Measurements from ENCODE around the gene DBNDD2. TPM values are rescaled to one million over a fixed set of nuclear protein-coding genes. Genes with fewer than 3 reads are reported as not detected.

The DBNDD2 gene
- total RNA-seq, 1 donor, result 6.6 TPM

DNA sequence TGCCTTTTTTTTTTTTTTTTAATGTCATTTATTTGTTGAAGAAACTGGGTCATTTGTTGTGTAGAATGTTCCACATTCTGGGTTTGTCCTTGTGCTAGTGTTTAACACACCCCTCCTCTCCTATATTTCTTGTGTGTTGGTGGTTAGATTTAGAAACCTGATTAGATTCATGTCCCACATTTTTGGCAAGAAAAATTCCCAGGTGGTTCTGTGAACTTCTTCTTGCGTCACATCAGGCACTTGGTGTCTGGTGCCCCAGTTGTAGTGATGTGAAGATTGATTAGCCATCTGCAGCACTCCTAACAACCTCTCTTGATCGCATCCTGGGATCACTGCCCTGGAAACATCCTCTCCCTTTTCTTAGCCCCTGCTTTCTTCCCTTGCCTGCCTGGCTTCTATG is 15.6 kb downstream of the DBNDD2 start:
- H3K9me3 ChIP-seq (ENCODE audit: low read depth, low read length), result no peaks in the 10 kb centered on the region
- H3K27me3 ChIP-seq (ENCODE audit: insufficient read depth, low read length), result no peaks in the 10 kb centered on the region
- H3K4me1 ChIP-seq (ENCODE audit: insufficient read depth, low read length), result no peaks in the 10 kb centered on the region
- H3K4me3 ChIP-seq (ENCODE audit: low read length), result no peak overlapping the region

DNA sequence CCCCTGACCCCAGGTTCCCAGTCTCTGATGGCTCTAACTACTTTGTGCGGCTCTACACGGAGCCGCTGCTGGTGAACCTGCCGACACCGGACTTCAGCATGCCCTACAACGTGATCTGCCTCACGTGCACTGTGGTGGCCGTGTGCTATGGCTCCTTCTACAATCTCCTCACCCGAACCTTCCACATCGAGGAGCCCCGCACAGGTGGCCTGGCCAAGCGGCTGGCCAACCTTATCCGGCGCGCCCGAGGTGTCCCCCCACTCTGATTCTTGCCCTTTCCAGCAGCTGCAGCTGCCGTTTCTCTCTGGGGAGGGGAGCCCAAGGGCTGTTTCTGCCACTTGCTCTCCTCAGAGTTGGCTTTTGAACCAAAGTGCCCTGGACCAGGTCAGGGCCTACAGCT is 17.5 kb downstream of the DBNDD2 start:
- Histone ChIP-seq H3K4me1 (ENCODE audit: insufficient read depth, low read length) (no peaks in the 10 kb centered on the region), H3K27me3 (ENCODE audit: insufficient read depth, low read length) (no peaks in the 10 kb centered on the region), H3K4me3 (ENCODE audit: low read length) (no peak overlapping the region), H3K9me3 (ENCODE audit: low read depth, low read length) (no peaks in the 10 kb centered on the region)

DNA sequence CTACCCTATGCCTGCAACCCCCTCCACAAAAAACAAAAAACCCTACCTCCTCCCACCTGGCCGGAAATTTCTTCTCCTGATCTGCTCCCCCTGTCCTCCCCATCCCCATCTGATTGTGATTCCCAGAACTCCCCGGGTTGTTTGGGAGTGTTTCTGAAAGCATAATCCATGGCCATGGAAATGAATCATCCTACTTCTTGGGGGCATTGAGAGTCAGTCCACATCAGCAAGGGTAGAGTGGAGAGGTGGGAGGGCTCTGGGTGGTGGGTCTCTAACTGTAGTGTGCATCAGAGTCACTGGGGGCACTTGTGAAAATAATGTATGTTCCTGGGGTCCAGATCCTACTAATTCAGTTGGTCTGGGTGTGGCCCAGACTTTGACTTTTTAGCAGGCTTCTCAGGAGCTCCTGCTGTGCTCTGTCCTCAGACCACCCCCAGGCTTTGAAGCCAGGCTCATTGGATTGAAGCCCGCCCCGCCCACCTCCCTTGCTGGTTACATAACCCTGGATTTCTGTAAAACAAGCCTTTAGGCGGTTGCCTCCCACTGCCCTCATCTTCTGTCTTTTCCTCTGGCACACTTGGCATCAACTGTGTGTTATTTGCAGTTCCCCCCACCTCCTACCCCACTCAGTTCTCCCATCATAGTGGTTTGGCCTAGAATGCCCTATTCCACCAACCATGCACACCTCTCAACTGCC is 18.4 kb downstream of the DBNDD2 start:
- H3K9me3 ChIP-seq (ENCODE audit: low read depth, low read length), result no peaks in the 10 kb centered on the region
- no peaks in the 10 kb centered on the region for H3K27me3 ChIP-seq (ENCODE audit: insufficient read depth, low read length)
- no peak overlapping the region for H3K4me3 ChIP-seq (ENCODE audit: low read length)
- no peaks in the 10 kb centered on the region for H3K4me1 ChIP-seq (ENCODE audit: insufficient read depth, low read length)

DNA sequence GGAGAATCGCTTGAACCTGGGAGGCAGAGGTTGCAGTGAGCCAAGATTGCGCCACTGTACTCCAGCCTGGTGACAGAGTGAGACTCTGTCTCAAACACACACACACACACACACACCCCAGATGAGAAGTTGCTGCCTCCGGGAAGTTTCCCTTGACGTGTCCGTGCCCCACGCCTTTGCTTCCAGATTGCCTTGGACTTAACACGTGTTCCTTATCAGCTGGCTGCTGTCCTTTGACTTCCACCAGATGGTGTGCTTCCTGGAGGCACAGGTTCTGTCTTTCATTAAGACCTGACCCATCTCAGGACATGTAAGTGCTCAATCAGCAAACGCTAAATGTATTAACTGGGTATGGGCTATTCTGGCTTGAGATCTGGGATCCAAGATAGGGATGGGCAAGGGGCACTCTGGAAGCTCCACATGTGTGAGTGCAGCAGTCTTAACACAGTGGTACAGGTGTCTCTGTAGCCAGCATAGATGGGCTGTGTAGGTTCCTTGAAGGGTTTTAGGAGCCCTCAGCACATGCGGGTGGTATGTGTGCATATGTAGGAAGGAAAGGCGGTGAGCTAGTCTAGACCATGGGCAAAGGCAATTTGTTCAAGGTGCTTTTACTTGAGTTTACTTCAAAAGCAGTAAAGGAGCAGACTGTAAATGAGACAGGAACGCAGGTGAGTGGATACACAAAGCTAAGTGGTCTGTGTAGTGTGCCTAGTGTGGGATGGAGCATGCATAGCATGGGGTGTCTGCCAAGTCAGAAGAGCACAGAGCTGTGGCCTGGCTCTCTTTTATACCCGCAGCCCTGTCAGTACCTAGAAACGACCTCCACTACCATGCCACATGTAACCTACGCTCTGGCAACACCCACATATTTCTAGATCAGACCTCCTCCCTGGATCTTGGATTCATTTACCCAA is 19.4 kb downstream of the DBNDD2 start:
- no peaks in the 10 kb centered on the region for H3K27me3 ChIP-seq (ENCODE audit: insufficient read depth, low read length)
- no peaks in the 10 kb centered on the region for H3K9me3 ChIP-seq (ENCODE audit: low read depth, low read length)
- H3K4me1 ChIP-seq (ENCODE audit: insufficient read depth, low read length), result peaks cover 9% of the 10 kb centered on the region
- no peak overlapping the region for H3K4me3 ChIP-seq (ENCODE audit: low read length)

DNA sequence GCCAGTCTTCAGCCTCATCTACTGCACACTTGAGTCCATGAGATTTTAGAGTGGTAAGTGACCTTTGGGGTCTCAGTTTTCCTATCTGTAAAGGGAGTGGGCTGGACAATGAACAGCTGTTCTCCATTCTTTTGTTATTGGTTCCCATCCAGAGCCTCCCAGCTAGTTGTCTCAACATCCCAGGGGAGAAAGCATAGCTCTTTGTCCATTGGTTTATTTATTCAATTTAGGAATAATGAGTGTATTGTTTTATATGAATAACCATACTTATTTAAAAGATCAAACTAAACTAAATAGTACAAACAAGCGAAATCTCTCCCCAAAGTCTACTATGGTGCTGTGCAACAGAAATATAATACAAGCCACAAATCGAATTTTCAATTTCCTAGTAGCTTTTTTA is 21.5 kb downstream of the DBNDD2 start:
- H3K4me3 ChIP-seq (ENCODE audit: low read length), result no peak overlapping the region
- no peaks in the 10 kb centered on the region for H3K9me3 ChIP-seq (ENCODE audit: low read depth, low read length)
- H3K4me1 ChIP-seq (ENCODE audit: insufficient read depth, low read length), result peaks cover 18% of the 10 kb centered on the region
- H3K27me3 ChIP-seq (ENCODE audit: insufficient read depth, low read length), result no peaks in the 10 kb centered on the region

DNA sequence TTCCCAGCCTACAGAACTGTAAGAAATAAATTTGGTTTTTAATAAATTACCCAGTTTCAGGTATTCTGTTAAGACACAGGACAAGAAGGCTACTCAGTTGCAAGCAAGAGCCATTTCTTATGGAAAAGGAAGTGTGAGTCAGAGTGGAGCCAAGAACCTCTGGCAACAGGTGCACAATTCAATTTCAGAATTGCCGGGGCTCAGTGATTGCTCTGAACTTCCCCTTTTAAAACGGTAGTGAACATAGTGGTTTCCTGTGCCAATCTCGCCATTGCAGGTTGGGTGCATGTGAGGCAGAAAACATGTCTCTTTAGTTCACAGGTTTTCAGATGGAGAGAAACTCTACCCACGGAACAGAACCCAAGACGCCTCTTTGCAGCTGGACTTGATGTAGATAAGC is 24.2 kb downstream of the DBNDD2 start:
- Histone ChIP-seq H3K27me3 (ENCODE audit: insufficient read depth, low read length) (no peaks in the 10 kb centered on the region), H3K9me3 (ENCODE audit: low read depth, low read length) (no peaks in the 10 kb centered on the region), H3K4me1 (ENCODE audit: insufficient read depth, low read length) (peaks cover 25% of the 10 kb centered on the region), H3K4me3 (ENCODE audit: low read length) (no peak overlapping the region)

DNA sequence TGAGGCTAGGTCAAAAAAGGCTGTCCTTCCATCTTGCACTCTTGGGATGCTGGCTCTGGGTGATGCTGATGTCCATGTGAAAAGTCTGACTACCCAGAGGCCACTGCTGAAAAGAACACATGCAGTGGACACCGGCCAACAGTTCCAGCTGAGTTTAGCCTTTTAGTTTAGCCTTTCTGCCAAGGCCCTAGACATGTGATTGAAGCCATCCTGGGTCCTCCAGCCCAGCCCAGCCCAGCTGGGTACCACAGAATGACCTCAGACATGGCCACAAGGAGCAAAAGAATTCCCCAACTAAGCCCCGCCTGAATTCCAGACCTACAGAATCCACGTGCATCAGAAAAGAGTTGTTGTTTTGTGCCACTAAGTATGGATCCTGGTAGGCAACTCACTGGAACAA is 25.2 kb downstream of the DBNDD2 start:
- peaks cover 25% of the 10 kb centered on the region for H3K4me1 ChIP-seq (ENCODE audit: insufficient read depth, low read length)
- no peaks in the 10 kb centered on the region for H3K9me3 ChIP-seq (ENCODE audit: low read depth, low read length)
- H3K4me3 ChIP-seq (ENCODE audit: low read length), result no peak overlapping the region
- no peaks in the 10 kb centered on the region for H3K27me3 ChIP-seq (ENCODE audit: insufficient read depth, low read length)

DNA sequence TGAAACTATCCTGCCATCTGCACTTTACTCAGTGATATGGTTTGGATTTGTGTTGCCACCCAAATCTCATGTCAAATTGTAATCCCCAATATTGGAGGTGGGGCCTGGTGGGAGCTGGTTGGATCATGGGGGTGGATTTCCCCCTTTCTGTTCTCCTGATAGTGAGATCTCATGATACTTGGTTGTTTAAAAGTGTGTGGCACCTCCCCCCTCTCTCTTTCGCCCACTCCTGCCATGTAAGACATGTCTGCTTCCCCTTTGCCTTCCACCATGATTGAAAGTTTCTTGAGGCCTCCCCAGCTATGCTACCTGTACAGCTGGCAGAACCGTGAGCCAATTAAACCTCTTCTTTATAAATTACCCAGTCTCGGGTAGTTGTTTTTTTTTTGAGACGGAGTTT is 25.9 kb downstream of the DBNDD2 start:
- Histone ChIP-seq H3K4me1 (ENCODE audit: insufficient read depth, low read length) (peaks cover 25% of the 10 kb centered on the region), H3K27me3 (ENCODE audit: insufficient read depth, low read length) (no peaks in the 10 kb centered on the region), H3K9me3 (ENCODE audit: low read depth, low read length) (no peaks in the 10 kb centered on the region), H3K4me3 (ENCODE audit: low read length) (no peak overlapping the region)

DNA sequence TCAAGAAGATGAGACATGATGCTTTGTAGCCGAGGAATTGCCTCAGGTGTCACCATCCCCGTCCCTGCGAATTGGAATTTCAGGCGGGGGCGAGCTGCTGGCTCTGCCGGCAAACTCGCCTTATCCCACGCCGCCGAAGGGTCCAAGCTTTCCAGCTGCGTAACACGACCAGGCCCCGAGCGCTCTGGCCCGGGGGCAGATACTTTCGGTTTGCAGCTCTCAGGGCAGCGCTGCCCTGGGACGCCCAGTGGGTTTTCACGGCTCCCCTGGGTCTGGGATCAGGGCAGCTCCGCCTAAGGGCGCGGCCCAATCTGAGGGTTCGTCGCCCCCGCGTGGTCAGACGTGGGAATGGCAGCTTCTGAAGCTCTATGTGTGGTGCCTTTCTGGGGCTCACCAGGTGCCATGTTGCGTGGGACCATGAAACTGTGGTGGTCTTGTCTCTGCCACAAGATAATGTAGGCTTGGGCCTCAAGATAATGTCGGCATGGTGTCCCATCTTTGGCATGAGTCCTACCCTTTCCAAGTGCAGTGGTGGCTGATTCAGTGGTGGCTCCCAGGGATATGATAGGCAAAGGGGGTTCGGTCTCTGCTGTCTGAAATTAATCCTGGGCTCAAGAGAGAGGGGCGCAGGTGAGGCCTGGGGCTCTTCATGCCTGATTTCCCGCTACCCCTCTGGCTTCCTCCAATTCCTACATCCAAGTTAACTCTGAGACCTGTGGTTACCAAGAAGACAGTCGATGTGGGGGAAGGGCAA is 28.8 kb downstream of the DBNDD2 start:
- H3K9me3 ChIP-seq (ENCODE audit: low read depth, low read length), result no peaks in the 10 kb centered on the region
- H3K4me3 ChIP-seq (ENCODE audit: low read length), result peak overlapping the region; percentile 22
- H3K4me1 ChIP-seq (ENCODE audit: insufficient read depth, low read length), result peaks cover 22% of the 10 kb centered on the region
- H3K27me3 ChIP-seq (ENCODE audit: insufficient read depth, low read length), result no peaks in the 10 kb centered on the region

DNA sequence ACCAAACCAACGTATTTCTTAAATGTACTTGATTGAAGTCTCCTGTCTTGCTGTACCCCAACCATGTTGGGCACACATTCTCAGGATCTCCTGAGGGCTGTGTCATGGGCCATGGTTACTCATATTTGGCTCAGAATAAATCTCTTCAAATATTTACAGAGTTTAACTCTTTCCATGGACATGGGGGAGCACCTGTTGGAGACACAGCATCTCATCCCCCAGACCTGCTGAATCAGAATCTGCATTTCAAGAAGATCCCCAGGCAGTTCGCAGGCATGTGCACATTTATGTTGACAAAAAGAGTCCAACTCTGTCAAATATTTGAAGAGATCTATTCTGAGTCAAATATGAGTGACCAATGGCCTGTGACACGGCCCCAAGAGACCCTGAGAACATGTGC is 32.3 kb downstream of the DBNDD2 start:
- Histone ChIP-seq H3K4me3 (ENCODE audit: low read length) (no peak overlapping the region), H3K4me1 (ENCODE audit: insufficient read depth, low read length) (peaks cover 17% of the 10 kb centered on the region), H3K9me3 (ENCODE audit: low read depth, low read length) (no peaks in the 10 kb centered on the region), H3K27me3 (ENCODE audit: insufficient read depth, low read length) (no peaks in the 10 kb centered on the region)

DNA sequence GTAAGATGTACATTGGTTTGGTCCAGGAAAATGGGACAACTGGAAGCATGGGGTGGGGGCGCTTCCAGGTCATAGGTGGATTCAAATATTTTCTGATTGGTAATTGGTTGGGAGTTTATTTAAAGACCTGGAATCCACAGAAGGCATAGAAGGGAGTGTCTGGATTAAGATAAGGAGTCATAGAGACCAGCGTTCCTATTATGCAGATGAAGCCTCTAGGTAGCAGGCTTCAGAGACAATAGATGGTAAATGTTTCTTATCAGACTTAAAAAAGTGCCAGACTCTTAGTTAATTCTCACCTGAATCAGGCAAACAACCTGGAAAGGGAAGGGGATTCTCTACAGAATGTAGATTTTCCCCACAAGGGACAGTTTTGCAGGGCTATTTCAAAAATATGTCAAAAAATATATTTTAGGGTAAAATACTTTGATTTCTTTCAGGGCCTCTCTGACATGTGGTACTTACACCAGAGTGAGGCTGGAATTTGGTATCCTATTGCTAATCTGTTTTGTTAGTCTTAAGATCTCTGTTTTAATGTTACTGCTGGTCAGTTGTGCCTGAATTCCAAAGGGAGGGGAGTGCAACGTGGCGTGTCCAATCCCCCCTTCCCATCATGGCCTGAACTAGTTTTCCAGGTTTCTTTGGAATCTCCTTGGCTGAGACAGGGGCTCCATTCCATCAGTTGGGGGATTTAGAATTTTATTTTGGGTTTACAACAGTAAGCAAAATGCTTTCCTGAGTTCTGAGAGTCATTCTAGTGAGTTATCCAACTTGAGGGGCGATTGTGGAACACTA is 33.0 kb downstream of the DBNDD2 start:
- no peaks in the 10 kb centered on the region for H3K27me3 ChIP-seq (ENCODE audit: insufficient read depth, low read length)

DNA sequence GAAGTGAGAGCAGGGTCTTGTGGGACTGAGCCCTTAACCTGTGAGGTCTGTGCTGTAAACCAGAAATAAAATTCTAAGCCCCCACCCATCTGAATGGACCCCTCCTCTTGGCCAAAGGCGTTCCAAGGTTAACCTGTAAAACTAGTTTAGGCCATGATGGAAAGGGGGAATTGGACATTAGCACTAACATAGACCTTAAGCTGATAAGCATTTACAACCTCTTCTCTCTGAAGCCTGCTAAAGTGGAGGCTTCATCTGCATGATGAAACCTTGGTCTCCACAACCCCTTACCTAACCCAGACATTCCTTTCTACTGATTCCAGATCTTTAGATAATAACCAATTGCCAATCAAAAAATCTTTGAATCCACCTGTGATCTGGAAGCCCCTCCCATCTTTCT is 33.7 kb downstream of the DBNDD2 start:
- no peaks in the 10 kb centered on the region for H3K9me3 ChIP-seq (ENCODE audit: low read depth, low read length)
- peaks cover 14% of the 10 kb centered on the region for H3K4me1 ChIP-seq (ENCODE audit: insufficient read depth, low read length)
- H3K27me3 ChIP-seq (ENCODE audit: insufficient read depth, low read length), result no peaks in the 10 kb centered on the region
- no peak overlapping the region for H3K4me3 ChIP-seq (ENCODE audit: low read length)

More for the DNA sequence above, 33.0 kb downstream of the DBNDD2 start:
- H3K4me3 ChIP-seq (ENCODE audit: low read length), result no peak overlapping the region
- H3K4me1 ChIP-seq (ENCODE audit: insufficient read depth, low read length), result peaks cover 17% of the 10 kb centered on the region
- H3K9me3 ChIP-seq (ENCODE audit: low read depth, low read length), result no peaks in the 10 kb centered on the region

DNA sequence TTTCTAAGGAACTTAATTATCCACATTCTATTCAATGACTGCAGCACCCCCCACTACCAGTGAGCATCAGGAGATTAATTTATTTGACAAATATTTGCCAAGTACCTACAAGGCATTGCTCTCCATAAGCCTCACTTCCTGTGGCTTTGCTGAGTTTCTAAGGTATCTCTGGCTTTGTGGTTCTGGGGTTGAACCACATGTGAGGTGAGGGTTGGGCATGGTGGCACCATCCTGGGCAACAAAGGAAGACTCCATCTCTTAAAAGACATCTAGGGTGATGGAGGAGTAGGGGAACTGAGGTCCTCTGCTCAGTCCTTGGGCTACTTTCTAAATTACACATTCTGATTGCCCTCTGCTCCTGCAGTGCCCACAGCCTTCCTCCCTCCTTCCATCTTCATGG is 36.0 kb downstream of the DBNDD2 start:
- Histone ChIP-seq H3K4me1 (ENCODE audit: insufficient read depth, low read length) (peaks cover 11% of the 10 kb centered on the region), H3K9me3 (ENCODE audit: low read depth, low read length) (no peaks in the 10 kb centered on the region), H3K4me3 (ENCODE audit: low read length) (no peak overlapping the region), H3K27me3 (ENCODE audit: insufficient read depth, low read length) (no peaks in the 10 kb centered on the region)

DNA sequence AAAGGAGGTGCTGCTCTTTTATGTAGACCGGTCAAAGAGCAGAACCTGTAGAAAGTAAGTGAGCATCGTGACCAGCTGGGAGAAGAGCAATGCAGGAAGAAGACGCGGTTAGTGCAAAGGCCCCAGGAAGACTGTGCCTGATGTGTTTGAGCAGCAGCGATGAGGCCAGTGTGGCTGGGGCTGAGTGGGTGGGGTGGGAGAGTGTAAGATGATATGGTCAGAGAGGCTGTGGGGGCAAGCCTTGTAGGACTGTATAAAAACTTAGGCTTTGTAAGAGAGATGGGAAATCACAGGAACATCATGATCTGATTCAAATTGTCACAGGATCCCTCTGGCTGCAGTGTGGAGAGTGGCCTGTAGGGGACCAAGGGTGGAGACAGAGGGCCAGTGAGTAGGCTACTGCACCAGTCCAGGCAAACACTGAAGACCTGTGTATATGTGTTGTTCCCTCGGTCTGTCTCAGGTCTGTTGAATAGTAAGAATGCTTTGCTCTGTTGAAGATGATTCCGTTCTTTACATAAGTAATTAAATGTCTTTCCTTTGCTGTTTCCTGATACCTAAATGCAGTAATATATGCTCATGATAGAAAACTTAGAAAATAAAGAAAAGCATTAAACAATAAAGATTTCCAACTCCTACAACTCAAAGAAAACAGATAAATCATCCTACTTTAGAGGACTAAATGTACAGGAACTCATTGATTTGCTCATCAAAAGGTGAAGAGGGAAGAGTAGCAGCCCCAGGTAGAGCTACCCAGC is 37.9 kb downstream of the DBNDD2 start:
- Histone ChIP-seq H3K4me3 (ENCODE audit: low read length) (no peak overlapping the region), H3K4me1 (ENCODE audit: insufficient read depth, low read length) (peaks cover 12% of the 10 kb centered on the region), H3K27me3 (ENCODE audit: insufficient read depth, low read length) (no peaks in the 10 kb centered on the region), H3K9me3 (ENCODE audit: low read depth, low read length) (no peaks in the 10 kb centered on the region)
